Stimulated activated memory B cell treated with anti-CD40 and anti-IgM and Interleukin-4, amounts not matched to agents 10 μg/mL and 1 μg/mL and 100 μg/mL, for 72 hours (primary cell): ENCODE results near the gene TICAM1.
A peak's percentile ranks its signal among the peaks of the same experiment; 100 is the strongest.
"Not testable (repeated sequence)": the region's sequence is repeated elsewhere in the genome, so short reads cannot be mapped to it uniquely, and the experiment has no call there.

Source experiments
- ATAC-seq: fragments of 150-1000 bp; cut with Tn5 transposase; 2 replicates; pipeline ENCODE4 v1.10.0; 2021
- H3K27ac Mint-ChIP-seq: one replicate; pipeline ENCODE4 v1.8.0; 2022; ENCODE audit warnings: mild to moderate bottlenecking, mixed read lengths
- H3K27me3 Mint-ChIP-seq: one replicate; pipeline ENCODE4 v1.8.0; 2022; ENCODE audit warnings: mixed read lengths
- H3K36me3 Mint-ChIP-seq: one replicate; pipeline ENCODE4 v1.8.0; 2022; ENCODE audit warnings: mixed read lengths
- H3K4me1 Mint-ChIP-seq: one replicate; pipeline ENCODE4 v1.8.0; 2022; ENCODE audit warnings: mixed read lengths
- H3K4me3 Mint-ChIP-seq: one replicate; pipeline ENCODE4 v1.8.0; 2022; ENCODE audit warnings: mild to moderate bottlenecking, moderate library complexity, mixed read lengths
- H3K9me3 Mint-ChIP-seq: one replicate; pipeline ENCODE4 v1.8.0; 2022; ENCODE audit warnings: mixed read lengths

TICAM1 gene

GRCh38 chr19:4831304-4831978 is at the start of gene TICAM1:
Gene TICAM1, minus strand, starts transcription at chr19:4831712. Its CDS starts 13,335 bp downstream, at chr19:4818377.
- ATAC-seq = peak; percentile 82
- Mint-ChIP-seq H3K36me3 (peaks cover 22% of the 10 kb centered on the region), H3K27me3 (no peaks in the 10 kb centered on the region), H3K9me3 (no peaks in the 10 kb centered on the region), H3K4me3 (peak within 1 kb of the TSS; percentile 87), H3K4me1 (peaks cover 35% of the 10 kb centered on the region), H3K27ac (peak within 1 kb of the TSS; percentile 89)

- Mint-ChIP-seq H3K9me3 (no peaks in the 10 kb centered on the region), H3K36me3 (no peaks in the 10 kb centered on the region), H3K27me3 (peaks cover 12% of the 10 kb centered on the region), H3K4me1 (peaks cover 15% of the 10 kb centered on the region), H3K4me3 (no peak overlapping the region), H3K27ac (no peak overlapping the region)
- no peak for ATAC-seq
Observed at GRCh38 chr19:4879041-4879440, 47.5 kb upstream of the TICAM1 start.

GRCh38 chr19:4878491-4878968 is 47.0 kb upstream of the TICAM1 start:
- H3K36me3 Mint-ChIP-seq = no peaks in the 10 kb centered on the region
- peaks cover 12% of the 10 kb centered on the region for H3K4me1 Mint-ChIP-seq
- H3K27ac Mint-ChIP-seq = no peak overlapping the region
- no peak for ATAC-seq
- H3K27me3 Mint-ChIP-seq = peaks cover 12% of the 10 kb centered on the region
- H3K9me3 Mint-ChIP-seq = no peaks in the 10 kb centered on the region
- no peak overlapping the region for H3K4me3 Mint-ChIP-seq

- H3K36me3 Mint-ChIP-seq = no peaks in the 10 kb centered on the region
- no peak overlapping the region for H3K4me3 Mint-ChIP-seq
- H3K4me1 Mint-ChIP-seq = peaks cover 10% of the 10 kb centered on the region
- no peaks in the 10 kb centered on the region for H3K9me3 Mint-ChIP-seq
- H3K27ac Mint-ChIP-seq = no peak overlapping the region
- no peak for ATAC-seq
- H3K27me3 Mint-ChIP-seq = peaks cover 13% of the 10 kb centered on the region
Observed at GRCh38 chr19:4877753-4878490, 46.4 kb upstream of the TICAM1 start.

- no peak overlapping the region for H3K4me3 Mint-ChIP-seq
- peaks cover 27% of the 10 kb centered on the region for H3K27me3 Mint-ChIP-seq
- no peak overlapping the region for H3K27ac Mint-ChIP-seq
- no peaks in the 10 kb centered on the region for H3K36me3 Mint-ChIP-seq
- no peak for ATAC-seq
- peaks cover 22% of the 10 kb centered on the region for H3K4me1 Mint-ChIP-seq
- no peaks in the 10 kb centered on the region for H3K9me3 Mint-ChIP-seq
Observed at GRCh38 chr19:4873930-4874329, 42.4 kb upstream of the TICAM1 start.

GRCh38 chr19:4871711-4872110 is 40.2 kb upstream of the TICAM1 start:
- Mint-ChIP-seq H3K4me3 (no peak overlapping the region), H3K27ac (no peak overlapping the region), H3K4me1 (peaks cover 23% of the 10 kb centered on the region), H3K36me3 (no peaks in the 10 kb centered on the region), H3K9me3 (no peaks in the 10 kb centered on the region), H3K27me3 (peaks cover 15% of the 10 kb centered on the region)
- ATAC-seq = no peak

GRCh38 chr19:4870025-4870700 is 38.7 kb upstream of the TICAM1 start:
- Mint-ChIP-seq H3K27me3 (peaks cover 15% of the 10 kb centered on the region), H3K4me3 (no peak overlapping the region), H3K9me3 (no peaks in the 10 kb centered on the region), H3K4me1 (peaks cover 29% of the 10 kb centered on the region), H3K27ac (no peak overlapping the region), H3K36me3 (no peaks in the 10 kb centered on the region)
- no peak for ATAC-seq

- Mint-ChIP-seq H3K9me3 (no peaks in the 10 kb centered on the region), H3K4me3 (peak overlapping the region; percentile 88)
Observed at GRCh38 chr19:4868286-4868834, 36.8 kb upstream of the TICAM1 start.

GRCh38 chr19:4867534-4868285 is 36.2 kb upstream of the TICAM1 start, which contains the start of gene PLIN3:
Gene PLIN3, minus strand, starts transcription at chr19:4867667. Its CDS starts 6,273 bp downstream, at chr19:4861394.
- peak within 1 kb of the TSS; percentile 88 for H3K4me3 Mint-ChIP-seq
- no peaks in the 10 kb centered on the region for H3K9me3 Mint-ChIP-seq
- peak; percentile 94 for ATAC-seq
- H3K27ac Mint-ChIP-seq = peak within 1 kb of the TSS; percentile 85
- peaks cover 1% of the 10 kb centered on the region for H3K36me3 Mint-ChIP-seq
- H3K27me3 Mint-ChIP-seq = peaks cover 12% of the 10 kb centered on the region
- peaks cover 44% of the 10 kb centered on the region for H3K4me1 Mint-ChIP-seq

More at GRCh38 chr19:4868286-4868834, 36.8 kb upstream of the TICAM1 start:
- H3K27me3 Mint-ChIP-seq = peaks cover 15% of the 10 kb centered on the region
- peak overlapping the region; percentile 85 for H3K27ac Mint-ChIP-seq
- H3K4me1 Mint-ChIP-seq = peaks cover 44% of the 10 kb centered on the region
- ATAC-seq = no peak
- no peaks in the 10 kb centered on the region for H3K36me3 Mint-ChIP-seq

- Mint-ChIP-seq H3K36me3 (peaks cover 5% of the 10 kb centered on the region), H3K27ac (peak overlapping the region; percentile 85), H3K9me3 (no peaks in the 10 kb centered on the region), H3K4me1 (peaks cover 44% of the 10 kb centered on the region), H3K4me3 (peak overlapping the region; percentile 88), H3K27me3 (peaks cover 3% of the 10 kb centered on the region)
- ATAC-seq = peak; percentile 31
Observed at GRCh38 chr19:4866595-4867424, 35.3 kb upstream of the TICAM1 start.

GRCh38 chr19:4861147-4861546 is 29.6 kb upstream of the TICAM1 start:
- peaks cover 16% of the 10 kb centered on the region for H3K36me3 Mint-ChIP-seq
- H3K9me3 Mint-ChIP-seq = no peaks in the 10 kb centered on the region
- no peaks in the 10 kb centered on the region for H3K27me3 Mint-ChIP-seq
- peaks cover 22% of the 10 kb centered on the region for H3K4me1 Mint-ChIP-seq
- no peak for ATAC-seq
- H3K4me3 Mint-ChIP-seq = no peak overlapping the region
- no peak overlapping the region for H3K27ac Mint-ChIP-seq

GRCh38 chr19:4859697-4860096 is 28.2 kb upstream of the TICAM1 start:
- no peak for ATAC-seq
- H3K27ac Mint-ChIP-seq = no peak overlapping the region
- H3K4me3 Mint-ChIP-seq = no peak overlapping the region
- no peaks in the 10 kb centered on the region for H3K9me3 Mint-ChIP-seq
- peaks cover 25% of the 10 kb centered on the region for H3K36me3 Mint-ChIP-seq
- H3K27me3 Mint-ChIP-seq = no peaks in the 10 kb centered on the region
- peaks cover 18% of the 10 kb centered on the region for H3K4me1 Mint-ChIP-seq

GRCh38 chr19:4856468-4856867 is 25.0 kb upstream of the TICAM1 start:
- H3K27me3 Mint-ChIP-seq, H3K27ac Mint-ChIP-seq, H3K4me3 Mint-ChIP-seq, ATAC-seq, H3K9me3 Mint-ChIP-seq: not testable (repeated sequence)
- Mint-ChIP-seq H3K36me3 (peaks cover 29% of the 10 kb centered on the region), H3K4me1 (peaks cover 11% of the 10 kb centered on the region)

GRCh38 chr19:4853506-4853905 is 22.0 kb upstream of the TICAM1 start:
- not testable (repeated sequence) for H3K9me3 Mint-ChIP-seq, ATAC-seq, H3K4me3 Mint-ChIP-seq, H3K27ac Mint-ChIP-seq, H3K27me3 Mint-ChIP-seq
- peaks cover 27% of the 10 kb centered on the region for H3K4me1 Mint-ChIP-seq
- peaks cover 21% of the 10 kb centered on the region for H3K36me3 Mint-ChIP-seq
